Activated naive CD8-positive, alpha-beta T cell treated with anti-CD3 and anti-CD28 coated beads, Interleukin-2, amount 50 U/mL, for 24 hours (primary cell): ENCODE data around the gene DDX31.

Source experiments
- ATAC-seq: fragments of 150-1000 bp; cut with Tn5 transposase; one replicate; pipeline ENCODE4 v1.10.0; 2021
- DNase-seq: peaks from one replicate; pipeline ENCODE4 v3.0.0; 2021
- H3K27ac Mint-ChIP-seq: one replicate; pipeline ENCODE4 v1.8.0; 2021; ENCODE audit warnings: mild to moderate bottlenecking, mixed read lengths
- H3K27me3 Mint-ChIP-seq: one replicate; pipeline ENCODE4 v1.8.0; 2021; ENCODE audit warnings: mixed read lengths
- H3K36me3 Mint-ChIP-seq: one replicate; pipeline ENCODE4 v1.8.0; 2021; ENCODE audit warnings: low read depth, mixed read lengths
- H3K4me1 Mint-ChIP-seq: one replicate; pipeline ENCODE4 v1.8.0; 2021; ENCODE audit warnings: mixed read lengths
- H3K4me3 Mint-ChIP-seq: one replicate; pipeline ENCODE4 v1.8.0; 2021; ENCODE audit warnings: mild to moderate bottlenecking, moderate library complexity, mixed read lengths
- H3K9me3 Mint-ChIP-seq: one replicate; pipeline ENCODE4 v1.8.0; 2021; ENCODE audit warnings: mixed read lengths

DDX31 gene

DNA sequence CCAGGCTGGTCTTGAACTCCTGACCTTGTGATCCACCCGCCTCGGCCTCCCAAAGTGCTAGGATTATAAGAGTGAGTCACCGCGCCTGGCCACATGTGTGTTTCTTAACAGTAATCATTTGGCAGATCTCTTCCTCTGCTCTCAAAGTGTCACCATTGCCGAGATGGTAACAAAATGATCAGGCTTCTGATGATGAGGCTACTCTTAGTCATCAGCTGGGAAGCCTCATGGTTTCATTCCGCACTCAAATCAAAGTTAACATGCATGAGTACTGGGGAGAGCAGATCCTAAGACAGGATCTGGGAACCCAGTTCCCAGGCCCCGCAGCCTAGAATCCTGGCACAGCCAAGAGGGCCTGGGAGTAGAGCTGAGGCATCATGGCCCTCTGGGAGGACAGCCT is 60.0 kb downstream of the DDX31 start:
- ATAC-seq (no peak), DNase-seq (no peak)
- no peaks in the 10 kb centered on the region for H3K9me3 Mint-ChIP-seq
- no peak overlapping the region for H3K27ac Mint-ChIP-seq
- H3K4me3 Mint-ChIP-seq, result no peak overlapping the region
- H3K27me3 Mint-ChIP-seq, result no peaks in the 10 kb centered on the region
- H3K36me3 Mint-ChIP-seq, result peaks cover 79% of the 10 kb centered on the region
- no peaks in the 10 kb centered on the region for H3K4me1 Mint-ChIP-seq

DNA sequence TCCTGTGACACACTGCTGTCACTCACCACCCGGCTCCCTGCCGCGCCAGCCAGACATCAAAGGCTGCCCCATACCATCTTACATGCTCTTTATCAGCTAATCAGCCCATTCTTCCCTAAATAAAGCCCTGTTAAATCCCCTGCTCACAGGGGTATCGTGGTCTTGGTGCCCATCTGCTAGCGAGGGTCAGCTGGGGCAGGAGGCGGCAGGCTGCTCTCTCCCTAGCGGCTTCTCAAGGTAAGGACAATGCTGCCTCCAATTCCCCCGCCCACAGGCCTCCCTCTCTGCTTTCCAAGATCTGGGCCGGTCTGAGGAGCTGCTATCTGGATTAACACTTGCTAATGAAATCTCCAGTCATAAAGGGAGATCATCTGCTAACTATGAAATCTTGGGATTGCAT is 60.6 kb downstream of the DDX31 start:
- Mint-ChIP-seq H3K4me3 (no peak overlapping the region), H3K9me3 (no peaks in the 10 kb centered on the region), H3K4me1 (no peaks in the 10 kb centered on the region)

GRCh38 chr9:132606066-132606465 is 63.7 kb downstream of the DDX31 start:
- ATAC-seq, result no peak
- Mint-ChIP-seq H3K4me3 (no peak overlapping the region), H3K27me3 (no peaks in the 10 kb centered on the region), H3K4me1 (no peaks in the 10 kb centered on the region), H3K9me3 (no peaks in the 10 kb centered on the region), H3K27ac (no peak overlapping the region), H3K36me3 (peaks cover 77% of the 10 kb centered on the region)
- DNase-seq, result no peak

More for the DNA sequence above, 60.6 kb downstream of the DDX31 start:
- Mint-ChIP-seq H3K27me3 (no peaks in the 10 kb centered on the region), H3K27ac (no peak overlapping the region), H3K36me3 (peaks cover 78% of the 10 kb centered on the region)
- DNase-seq (no peak), ATAC-seq (no peak)

DNA sequence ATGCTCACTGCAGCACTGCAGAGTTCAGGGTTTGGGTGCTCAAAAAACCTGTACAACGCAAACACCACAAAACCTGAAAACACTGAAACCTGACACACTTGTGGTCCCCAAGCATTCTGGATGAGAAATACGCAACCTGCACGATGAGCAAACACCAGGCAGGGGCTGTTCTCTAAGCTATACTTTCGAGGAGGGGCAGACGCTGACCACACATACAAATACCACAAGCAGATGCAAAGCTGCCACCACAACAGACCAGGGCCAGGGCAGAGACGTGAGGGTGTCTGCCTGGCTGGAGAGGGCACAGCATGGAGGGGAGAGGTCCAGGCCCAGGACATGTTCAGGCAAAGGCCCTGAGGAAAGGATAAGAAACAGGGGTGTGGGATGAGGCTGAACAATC is 64.4 kb downstream of the DDX31 start:
- Mint-ChIP-seq H3K27me3 (no peaks in the 10 kb centered on the region), H3K27ac (no peak overlapping the region), H3K4me3 (no peak overlapping the region), H3K4me1 (no peaks in the 10 kb centered on the region), H3K9me3 (no peaks in the 10 kb centered on the region), H3K36me3 (peaks cover 76% of the 10 kb centered on the region)
- no peak for ATAC-seq
- no peak for DNase-seq

- H3K36me3 Mint-ChIP-seq, result peaks cover 72% of the 10 kb centered on the region
- H3K27ac Mint-ChIP-seq, result no peak overlapping the region
- H3K4me3 Mint-ChIP-seq, result no peak overlapping the region
- H3K9me3 Mint-ChIP-seq, result no peaks in the 10 kb centered on the region
- H3K4me1 Mint-ChIP-seq, result no peaks in the 10 kb centered on the region
- ATAC-seq, result no peak
- no peak for DNase-seq
- H3K27me3 Mint-ChIP-seq, result no peaks in the 10 kb centered on the region
Observed at GRCh38 chr9:132602207-132602606, 67.6 kb downstream of the DDX31 start.

DNA sequence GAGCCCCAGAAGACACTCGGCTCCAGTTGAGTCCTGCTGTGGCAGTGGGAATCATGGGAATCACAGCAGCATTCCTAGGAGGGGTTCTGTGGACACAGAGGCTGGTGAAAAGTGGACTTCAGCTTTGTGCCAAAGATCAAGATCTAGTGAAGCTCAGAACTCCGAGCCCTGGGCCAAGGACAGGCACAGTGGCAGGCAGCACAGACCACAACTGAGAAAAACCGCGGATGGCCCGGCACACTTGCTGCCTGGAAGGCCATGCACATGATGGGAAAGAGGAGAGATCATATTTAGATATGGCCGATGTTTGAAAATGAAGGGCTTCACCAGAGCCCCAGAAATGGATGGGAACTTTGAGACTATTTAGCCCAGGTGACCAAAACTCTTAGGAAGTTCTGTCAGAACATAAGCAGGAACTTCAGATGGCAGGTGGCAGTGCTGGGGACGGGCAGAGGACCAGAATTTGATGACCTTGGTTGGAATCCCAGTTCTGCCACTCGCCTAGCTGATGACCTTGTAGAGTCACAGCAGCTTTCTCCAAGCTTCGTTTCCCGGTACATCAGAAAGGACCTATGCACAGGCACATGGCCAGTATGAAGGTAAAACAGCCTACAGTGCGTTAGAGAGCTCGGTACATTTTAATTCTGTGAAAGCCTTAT is 69.3 kb downstream of the DDX31 start:
- H3K36me3 Mint-ChIP-seq, result peaks cover 70% of the 10 kb centered on the region
- no peaks in the 10 kb centered on the region for H3K27me3 Mint-ChIP-seq
- H3K4me1 Mint-ChIP-seq, result no peaks in the 10 kb centered on the region
- DNase-seq (no peak), ATAC-seq (no peak)
- no peak overlapping the region for H3K27ac Mint-ChIP-seq
- H3K4me3 Mint-ChIP-seq, result no peak overlapping the region
- H3K9me3 Mint-ChIP-seq, result no peaks in the 10 kb centered on the region

GRCh38 chr9:132597073-132597775 is 72.6 kb downstream of the DDX31 start:
- Mint-ChIP-seq H3K27me3 (peaks cover 3% of the 10 kb centered on the region), H3K36me3 (peaks cover 62% of the 10 kb centered on the region), H3K9me3 (no peaks in the 10 kb centered on the region), H3K4me3 (no peak overlapping the region), H3K4me1 (no peaks in the 10 kb centered on the region), H3K27ac (no peak overlapping the region)
- no peak for DNase-seq
- no peak for ATAC-seq

DNA sequence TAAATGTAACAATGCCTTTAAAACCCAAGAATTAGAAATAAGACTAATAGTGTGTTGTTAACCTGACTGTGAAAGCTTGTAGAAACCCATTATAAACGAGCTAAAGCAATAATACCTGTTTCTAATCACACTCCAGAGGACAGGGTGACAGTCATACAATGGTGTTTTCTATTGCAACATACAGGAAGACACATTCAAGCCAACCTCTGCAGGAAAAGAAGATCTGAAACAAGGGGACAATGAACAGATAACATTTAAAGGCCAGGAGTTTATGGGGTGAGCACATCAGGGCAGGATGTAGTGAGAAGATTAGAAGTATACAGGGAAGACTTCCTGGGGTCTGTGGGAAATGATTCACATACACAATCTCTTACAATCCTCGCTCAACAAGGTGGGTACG is 73.6 kb downstream of the DDX31 start:
- no peak for ATAC-seq
- H3K9me3 Mint-ChIP-seq, result no peaks in the 10 kb centered on the region
- no peak overlapping the region for H3K27ac Mint-ChIP-seq
- no peak for DNase-seq
- H3K36me3 Mint-ChIP-seq, result peaks cover 53% of the 10 kb centered on the region
- no peak overlapping the region for H3K4me3 Mint-ChIP-seq
- H3K27me3 Mint-ChIP-seq, result peaks cover 13% of the 10 kb centered on the region
- peaks cover under 1% of the 10 kb centered on the region for H3K4me1 Mint-ChIP-seq

DNA sequence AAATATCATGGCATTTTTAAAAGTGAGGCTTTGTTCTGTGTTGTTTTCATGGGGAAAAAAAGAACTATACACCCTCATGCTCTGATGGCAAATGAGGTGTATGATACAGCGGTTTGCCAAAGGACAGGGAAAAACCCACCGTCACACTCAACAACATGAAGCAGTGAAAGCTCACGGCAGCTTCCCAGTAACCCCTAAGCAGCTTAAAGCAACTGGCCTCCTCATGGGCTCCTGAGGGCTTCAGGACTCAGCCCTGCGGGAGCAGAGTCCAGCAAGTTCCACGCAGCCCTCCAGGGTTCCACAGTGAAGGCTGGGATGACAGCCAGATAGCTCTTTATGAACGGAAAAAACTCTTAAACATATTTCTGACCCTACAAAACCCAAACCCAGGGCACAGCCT is 74.5 kb downstream of the DDX31 start:
- Mint-ChIP-seq H3K36me3 (peaks cover 45% of the 10 kb centered on the region), H3K9me3 (no peaks in the 10 kb centered on the region), H3K27me3 (peaks cover 18% of the 10 kb centered on the region), H3K4me3 (no peak overlapping the region), H3K27ac (no peak overlapping the region), H3K4me1 (peaks cover 2% of the 10 kb centered on the region)
- ATAC-seq (no peak), DNase-seq (no peak)

- Mint-ChIP-seq H3K9me3 (no peaks in the 10 kb centered on the region), H3K4me1 (peaks cover 2% of the 10 kb centered on the region), H3K27me3 (peaks cover 21% of the 10 kb centered on the region), H3K36me3 (peaks cover 40% of the 10 kb centered on the region), H3K27ac (no peak overlapping the region), H3K4me3 (no peak overlapping the region)
- DNase-seq (no peak), ATAC-seq (no peak)
Observed at GRCh38 chr9:132594412-132594811, 75.4 kb downstream of the DDX31 start.

- ATAC-seq (no peak), DNase-seq (no peak)
- peaks cover 33% of the 10 kb centered on the region for H3K27me3 Mint-ChIP-seq
- H3K36me3 Mint-ChIP-seq, result peaks cover 29% of the 10 kb centered on the region
- no peak overlapping the region for H3K27ac Mint-ChIP-seq
- H3K4me1 Mint-ChIP-seq, result peaks cover 2% of the 10 kb centered on the region
- H3K9me3 Mint-ChIP-seq, result no peaks in the 10 kb centered on the region
- H3K4me3 Mint-ChIP-seq, result no peak overlapping the region
Observed at GRCh38 chr9:132592451-132592850, 77.3 kb downstream of the DDX31 start.

DNA sequence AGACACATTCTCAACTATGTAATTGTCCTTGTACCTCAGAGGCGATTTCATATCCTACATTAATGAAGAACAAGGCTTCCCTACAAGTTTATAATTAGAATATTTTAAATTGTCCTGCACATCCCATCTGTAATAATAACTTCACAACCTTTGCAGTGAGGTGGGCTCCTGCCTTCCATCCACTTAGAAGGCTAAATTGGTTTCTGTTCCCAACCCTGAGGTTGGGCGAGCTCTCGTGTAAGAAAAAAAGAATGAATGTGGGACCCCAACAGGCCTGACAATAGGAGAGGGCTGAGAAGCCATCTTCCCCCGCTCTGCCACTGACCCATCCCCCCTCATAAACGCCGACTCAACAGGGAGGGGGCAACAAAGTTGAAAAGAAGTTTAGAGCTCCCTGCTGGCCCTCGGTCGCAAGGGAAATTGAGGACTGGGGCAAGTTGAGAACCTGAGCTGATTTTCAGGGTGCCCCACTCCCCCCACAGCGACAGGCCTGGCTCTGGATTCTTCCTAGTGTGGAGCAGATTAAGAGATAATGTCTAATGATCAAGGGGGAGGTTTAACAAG is 78.0 kb downstream of the DDX31 start:
- Mint-ChIP-seq H3K4me1 (peaks cover 2% of the 10 kb centered on the region), H3K27ac (no peak overlapping the region), H3K4me3 (no peak overlapping the region), H3K36me3 (peaks cover 29% of the 10 kb centered on the region), H3K9me3 (no peaks in the 10 kb centered on the region), H3K27me3 (peaks cover 35% of the 10 kb centered on the region)
- ATAC-seq (no peak), DNase-seq (no peak)

DNA sequence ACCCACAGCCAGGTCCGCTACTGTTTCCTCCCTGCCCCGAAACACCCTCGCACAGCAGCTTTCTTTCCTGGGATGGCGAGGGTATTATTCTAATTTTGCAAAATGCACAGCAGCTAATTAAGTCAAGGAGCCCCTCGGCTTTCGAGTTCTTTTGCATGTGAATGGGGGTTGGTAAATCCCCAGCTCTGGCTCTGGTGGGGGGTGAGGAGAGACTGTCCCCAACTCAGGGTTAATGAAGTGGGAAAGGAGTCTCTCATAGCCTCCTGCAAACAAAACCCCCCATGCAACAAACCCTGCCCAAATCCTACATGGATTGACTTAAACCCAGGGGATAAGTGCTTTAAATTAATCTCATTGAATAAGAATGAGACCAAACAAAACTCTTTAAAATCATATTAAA is 78.5 kb downstream of the DDX31 start:
- Mint-ChIP-seq H3K27ac (no peak overlapping the region), H3K27me3 (peaks cover 41% of the 10 kb centered on the region), H3K4me1 (peaks cover 2% of the 10 kb centered on the region), H3K4me3 (no peak overlapping the region), H3K36me3 (peaks cover 24% of the 10 kb centered on the region), H3K9me3 (no peaks in the 10 kb centered on the region)
- DNase-seq (no peak), ATAC-seq (no peak)

- Mint-ChIP-seq H3K4me1 (peaks cover 6% of the 10 kb centered on the region), H3K4me3 (no peak overlapping the region), H3K27ac (no peak overlapping the region), H3K27me3 (peaks cover 48% of the 10 kb centered on the region), H3K9me3 (no peaks in the 10 kb centered on the region), H3K36me3 (peaks cover 17% of the 10 kb centered on the region)
- no peak for DNase-seq
- ATAC-seq, result no peak
Observed at GRCh38 chr9:132590318-132591182, 79.2 kb downstream of the DDX31 start.

DNA sequence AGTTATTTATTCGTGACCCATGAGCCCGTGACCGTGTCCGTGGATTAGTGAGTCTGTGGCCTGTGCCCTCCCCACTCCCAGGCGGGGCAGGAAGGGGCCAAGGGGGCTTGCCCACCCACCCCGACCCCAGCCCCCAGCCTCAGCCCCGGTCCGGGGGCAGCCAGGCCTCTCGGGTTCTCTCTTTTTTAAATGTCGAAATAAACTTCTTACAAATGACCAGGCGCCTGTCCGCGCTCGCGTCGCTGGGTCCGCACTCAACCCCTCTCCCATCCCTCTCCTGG is 79.8 kb downstream of the DDX31 start:
- Mint-ChIP-seq H3K36me3 (peaks cover 13% of the 10 kb centered on the region), H3K27me3 (peaks cover 52% of the 10 kb centered on the region), H3K4me3 (no peak overlapping the region), H3K4me1 (peaks cover 6% of the 10 kb centered on the region), H3K27ac (no peak overlapping the region), H3K9me3 (no peaks in the 10 kb centered on the region)
- ATAC-seq (no peak), DNase-seq (no peak)
